Mesodermal cell (in vitro differentiated cells): ENCODE data around the gene SAG.

Experiments used
- H3K27ac ChIP-seq: 2 replicates; pipeline ENCODE4 v1.7.0; 2013; ENCODE audit warnings: mild to moderate bottlenecking, low read depth, low read length, moderate library complexity; ENCODE audit not compliant: severe bottlenecking
- H3K36me3 ChIP-seq: 2 replicates; pipeline ENCODE4 v1.7.1; 2013; ENCODE audit warnings: mild to moderate bottlenecking, low read length, moderate library complexity; ENCODE audit not compliant: control insufficient read depth, insufficient read depth
- H3K4me1 ChIP-seq: one replicate; pipeline ENCODE4 v1.7.1; 2013; ENCODE audit warnings: mild to moderate bottlenecking, low read length; ENCODE audit not compliant: insufficient read depth, control insufficient read depth, poor library complexity, severe bottlenecking
- H3K4me3 ChIP-seq: 2 replicates; pipeline ENCODE4 v1.7.0; 2013; ENCODE audit warnings: low read length, control low read depth, mild to moderate bottlenecking; ENCODE audit not compliant: insufficient read depth, poor library complexity, severe bottlenecking; ENCODE audit errors: extremely low read depth
- H3K9me3 ChIP-seq: 2 replicates; pipeline ENCODE4 v1.7.1; 2013; ENCODE audit warnings: mild to moderate bottlenecking, low read length, moderate library complexity; ENCODE audit not compliant: control insufficient read depth
- WGBS, 2 experiments: methylation state at CpG; one replicate each; pipeline ENCODE4 v1.1.5; 2013; ENCODE audit warnings: missing lambda C conversion rate in 2 of 2; ENCODE audit not compliant: insufficient coverage in 2 of 2; 5-methylcytosine and 5-hydroxymethylcytosine counted together

The SAG gene

GRCh38 chr2:233379034-233379433 lies 71.4 kb downstream of the SAG start:
- 91 to 93% methylated on average over 5 of the region's 6 CpGs for WGBS, 2 experiments
- Histone ChIP-seq H3K9me3 (no peaks in the 10 kb centered on the region), H3K27ac (no peak overlapping the region), H3K36me3 (peaks cover 4% of the 10 kb centered on the region), H3K4me1 (no peaks in the 10 kb centered on the region), H3K4me3 (no peak overlapping the region)

GRCh38 chr2:233379441-233379840 lies 71.8 kb downstream of the SAG start:
- no peaks in the 10 kb centered on the region for H3K9me3 ChIP-seq
- WGBS, 2 experiments = 80 to 100% methylated on average over 1 of the region's 1 CpG
- H3K27ac ChIP-seq = no peak overlapping the region
- no peak overlapping the region for H3K4me3 ChIP-seq
- H3K4me1 ChIP-seq = peaks cover 4% of the 10 kb centered on the region
- H3K36me3 ChIP-seq = peaks cover 4% of the 10 kb centered on the region

- H3K36me3 ChIP-seq = peaks cover 4% of the 10 kb centered on the region
- H3K9me3 ChIP-seq = no peaks in the 10 kb centered on the region
- H3K4me3 ChIP-seq = no peak overlapping the region
- H3K27ac ChIP-seq = no peak overlapping the region
- peaks cover 5% of the 10 kb centered on the region for H3K4me1 ChIP-seq
- 84 to 87% methylated on average over 6 to 9 of the region's 13 CpGs for WGBS, 2 experiments
These were observed 72.7 kb downstream of the SAG start for GRCh38 chr2:233380132-233380895.

GRCh38 chr2:233380995-233381637 lies 73.5 kb downstream of the SAG start:
- 98 to 100% methylated on average over 4 to 10 of the region's 11 CpGs for WGBS, 2 experiments
- no peak overlapping the region for H3K27ac ChIP-seq
- H3K4me1 ChIP-seq = peaks cover 9% of the 10 kb centered on the region
- H3K9me3 ChIP-seq = no peaks in the 10 kb centered on the region
- H3K4me3 ChIP-seq = no peak overlapping the region
- peaks cover 4% of the 10 kb centered on the region for H3K36me3 ChIP-seq

GRCh38 chr2:233381638-233381995 lies 74.0 kb downstream of the SAG start:
- Histone ChIP-seq H3K27ac (no peak overlapping the region), H3K4me3 (no peak overlapping the region)
- WGBS, 2 experiments = 86 to 93% methylated on average over 1 to 3 of the region's 4 CpGs

GRCh38 chr2:233384015-233384414 lies 76.4 kb downstream of the SAG start:
- Histone ChIP-seq H3K36me3 (no peaks in the 10 kb centered on the region), H3K4me1 (peaks cover 16% of the 10 kb centered on the region), H3K27ac (no peak overlapping the region), H3K9me3 (no peaks in the 10 kb centered on the region), H3K4me3 (no peak overlapping the region)
- WGBS, 2 experiments = 89 to 94% methylated on average over 10 of the region's 10 CpGs

More at GRCh38 chr2:233381638-233381995, 74.0 kb downstream of the SAG start:
- Histone ChIP-seq H3K36me3 (peaks cover 4% of the 10 kb centered on the region), H3K9me3 (no peaks in the 10 kb centered on the region), H3K4me1 (peaks cover 13% of the 10 kb centered on the region)

- H3K9me3 ChIP-seq = no peaks in the 10 kb centered on the region
- WGBS, 2 experiments = 83 to 92% methylated on average over 7 to 12 of the region's 12 CpGs
- H3K4me1 ChIP-seq = peaks cover 16% of the 10 kb centered on the region
- H3K27ac ChIP-seq = no peak overlapping the region
- no peak overlapping the region for H3K4me3 ChIP-seq
- peaks cover 3% of the 10 kb centered on the region for H3K36me3 ChIP-seq
These were observed 77.3 kb downstream of the SAG start for GRCh38 chr2:233384811-233385488.

GRCh38 chr2:233385489-233386044 lies 78.0 kb downstream of the SAG start:
- Histone ChIP-seq H3K9me3 (no peaks in the 10 kb centered on the region), H3K4me3 (no peak overlapping the region), H3K36me3 (peaks cover 5% of the 10 kb centered on the region), H3K27ac (no peak overlapping the region), H3K4me1 (peaks cover 16% of the 10 kb centered on the region)
- WGBS, 2 experiments = 94 to 99% methylated on average over 8 to 12 of the region's 14 CpGs

GRCh38 chr2:233386382-233387041 lies 78.9 kb downstream of the SAG start:
- Histone ChIP-seq H3K27ac (no peak overlapping the region), H3K36me3 (peaks cover 5% of the 10 kb centered on the region), H3K4me3 (no peak overlapping the region), H3K4me1 (peaks cover 16% of the 10 kb centered on the region), H3K9me3 (no peaks in the 10 kb centered on the region)
- 94 to 98% methylated on average over 11 to 12 of the region's 13 CpGs for WGBS, 2 experiments

GRCh38 chr2:233387225-233387624 lies 79.6 kb downstream of the SAG start:
- 97 to 99% methylated on average over 13 of the region's 13 CpGs for WGBS, 2 experiments
- Histone ChIP-seq H3K4me1 (peaks cover 16% of the 10 kb centered on the region), H3K4me3 (no peak overlapping the region), H3K9me3 (no peaks in the 10 kb centered on the region), H3K27ac (no peak overlapping the region), H3K36me3 (peaks cover 10% of the 10 kb centered on the region)
